ENCODE results near the gene RIC1.
"Not testable (repeated sequence)": the region's sequence is repeated elsewhere in the genome, so short reads cannot be mapped to it uniquely, and the experiment has no call there.

RIC1 gene

DNA sequence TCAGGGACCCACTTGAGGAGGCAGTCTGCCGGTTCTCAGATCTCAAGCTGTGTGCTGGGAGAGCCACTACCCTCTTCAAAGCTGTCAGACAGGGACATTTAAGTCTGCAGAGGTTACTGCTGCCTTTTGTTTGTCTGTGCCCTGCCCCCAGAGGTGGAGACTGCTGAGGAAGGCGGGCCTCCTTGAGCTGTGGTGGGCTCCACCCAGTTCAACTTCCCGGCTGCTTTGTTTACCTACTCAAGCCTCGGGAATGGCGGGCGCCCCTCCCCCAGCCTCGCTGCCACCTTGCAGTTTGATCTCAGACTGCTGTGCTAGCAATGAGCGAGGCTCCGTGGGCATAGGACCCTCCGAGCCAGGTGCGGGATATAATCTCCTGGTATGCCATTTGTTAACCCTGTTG is 54.7 kb downstream of the RIC1 start:
- not testable (repeated sequence) for DNase-seq

- no peak for DNase-seq
Measured at GRCh38 chr9:5684101-5684500, 55.2 kb downstream of the RIC1 start.

DNA sequence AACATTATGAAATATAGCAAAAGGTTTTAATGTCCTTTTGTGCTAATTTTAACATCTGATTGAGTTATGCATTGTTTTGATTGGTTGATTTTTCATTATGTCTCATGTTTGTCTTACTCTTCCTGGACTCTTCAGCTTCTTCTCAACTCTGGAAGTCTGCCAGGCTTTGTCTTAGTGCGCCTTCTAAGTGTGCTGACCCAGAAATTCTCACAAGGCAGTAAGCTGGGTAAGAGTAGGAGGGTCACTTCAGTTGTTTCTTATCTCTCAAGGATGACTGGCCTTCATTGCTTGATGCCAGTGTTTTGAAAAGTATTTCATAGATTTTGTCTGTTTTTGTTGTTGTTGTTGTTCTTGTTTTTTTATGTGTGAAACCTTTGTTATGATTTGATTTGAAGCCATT is 59.2 kb downstream of the RIC1 start:
- peak; percentile 63 for DNase-seq

- DNase-seq, result no peak
Measured at GRCh38 chr9:5690278-5690677, 61.4 kb downstream of the RIC1 start.

DNA sequence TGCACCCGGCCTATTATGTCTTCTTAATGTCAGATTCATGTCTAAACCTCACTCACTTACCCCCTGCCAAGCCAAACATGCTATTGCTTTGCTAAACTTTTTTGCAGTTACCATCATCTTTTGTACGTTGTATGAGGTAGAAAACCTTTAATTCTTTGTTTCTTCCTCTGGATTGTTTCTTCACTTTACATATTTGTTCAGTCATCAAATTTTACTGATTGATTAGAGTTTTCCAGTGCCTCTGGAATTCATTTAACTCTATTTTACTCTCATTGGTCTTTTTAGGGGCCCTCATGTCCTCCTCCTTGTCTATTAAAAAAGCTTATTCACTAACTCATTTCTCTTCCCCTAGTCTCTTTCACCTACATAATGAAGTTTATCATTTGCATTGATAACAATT is 67.0 kb downstream of the RIC1 start:
- DNase-seq, result no peak

GRCh38 chr9:5696884-5697283 is 68.0 kb downstream of the RIC1 start:
- no peak for DNase-seq

DNA sequence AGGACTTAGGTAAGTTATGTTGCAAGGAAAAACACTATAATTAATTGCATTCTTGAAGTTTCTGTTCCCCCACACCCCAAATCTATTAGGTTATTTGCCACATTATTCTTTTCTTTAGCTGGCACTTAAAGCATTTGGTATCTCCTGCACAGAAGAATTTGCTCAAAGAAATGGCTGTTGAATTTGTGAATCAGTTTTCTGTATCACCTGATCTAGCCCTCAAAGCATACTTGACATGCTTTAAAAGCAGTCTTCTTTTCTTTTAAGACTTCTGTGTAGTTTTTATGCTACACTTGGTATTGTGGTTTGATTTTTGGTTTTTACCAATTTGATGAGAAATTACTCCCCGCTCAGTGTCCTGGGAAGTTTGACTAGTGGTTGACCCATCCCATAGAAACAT is 69.1 kb downstream of the RIC1 start:
- no peak for DNase-seq

- no peak for DNase-seq
Measured at GRCh38 chr9:5698810-5699556, 70.1 kb downstream of the RIC1 start.

- DNase-seq, result peak; percentile 38
Measured at GRCh38 chr9:5708414-5708813, 79.5 kb downstream of the RIC1 start.

- DNase-seq, result peak; percentile 52
Measured at GRCh38 chr9:5712651-5713390, 83.9 kb downstream of the RIC1 start.

DNA sequence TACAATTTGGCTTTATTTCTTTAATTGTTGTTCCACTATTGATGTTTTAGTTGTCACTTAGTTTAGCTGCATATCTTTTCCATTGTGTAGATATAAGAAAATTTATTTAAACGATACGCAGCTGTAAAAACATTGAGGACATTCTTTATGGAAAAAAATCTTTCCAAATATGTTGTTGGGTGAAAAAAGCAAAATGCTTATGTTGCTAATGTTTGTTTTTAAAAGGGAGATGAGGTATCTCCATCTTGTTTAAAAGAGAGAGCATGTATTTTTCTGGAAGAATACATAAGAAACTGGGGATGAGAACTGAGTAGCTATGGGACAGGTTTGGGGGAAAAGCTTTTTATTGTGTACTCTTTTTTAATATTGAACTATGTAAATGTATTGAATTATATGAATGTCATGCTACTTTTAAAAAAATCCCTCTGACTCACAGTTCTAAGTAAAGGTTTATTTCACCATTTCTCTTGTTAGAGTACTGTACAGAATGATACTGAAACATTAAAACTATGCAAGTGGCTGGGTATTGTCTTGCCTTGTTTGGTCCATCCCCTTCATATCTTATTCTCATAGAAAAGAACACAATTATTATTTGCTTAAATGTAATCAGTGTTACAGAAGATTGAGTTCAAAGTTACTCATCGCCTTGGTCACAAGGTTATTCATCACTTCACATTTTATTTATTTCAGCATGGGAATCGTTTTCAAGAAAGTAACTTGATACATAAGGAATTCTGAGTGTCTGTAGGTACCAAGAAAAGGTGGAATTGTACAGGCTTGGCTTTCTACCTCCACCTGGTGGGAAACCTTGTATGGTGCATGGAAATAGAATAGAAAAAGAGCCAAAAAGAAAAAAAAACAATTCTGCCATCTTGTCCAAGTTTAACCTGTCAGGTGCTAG is 85.8 kb downstream of the RIC1 start:
- peak; percentile 44 for DNase-seq

- DNase-seq, result no peak
Measured at GRCh38 chr9:5715548-5716127, 86.7 kb downstream of the RIC1 start.

DNA sequence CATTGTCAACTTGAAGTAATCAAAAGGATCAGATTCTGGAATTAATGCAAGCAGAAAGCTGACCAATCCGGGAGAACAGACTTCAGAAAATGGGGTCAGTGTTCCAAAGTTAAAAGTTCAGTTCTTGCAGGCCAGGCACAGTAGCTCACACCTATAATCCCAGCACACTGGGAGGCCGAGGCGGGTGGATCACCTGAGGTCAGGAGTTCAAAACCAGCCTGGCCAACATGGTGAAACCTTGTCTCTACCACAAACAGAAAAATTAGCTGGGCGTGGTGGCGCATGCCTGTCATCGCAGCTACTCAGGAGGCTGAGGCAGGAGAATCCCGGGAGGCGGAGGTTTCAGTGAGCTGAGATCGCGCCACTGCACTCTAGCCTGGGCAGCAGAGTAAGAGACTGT is 88.5 kb downstream of the RIC1 start:
- DNase-seq, result not testable (repeated sequence)

DNA sequence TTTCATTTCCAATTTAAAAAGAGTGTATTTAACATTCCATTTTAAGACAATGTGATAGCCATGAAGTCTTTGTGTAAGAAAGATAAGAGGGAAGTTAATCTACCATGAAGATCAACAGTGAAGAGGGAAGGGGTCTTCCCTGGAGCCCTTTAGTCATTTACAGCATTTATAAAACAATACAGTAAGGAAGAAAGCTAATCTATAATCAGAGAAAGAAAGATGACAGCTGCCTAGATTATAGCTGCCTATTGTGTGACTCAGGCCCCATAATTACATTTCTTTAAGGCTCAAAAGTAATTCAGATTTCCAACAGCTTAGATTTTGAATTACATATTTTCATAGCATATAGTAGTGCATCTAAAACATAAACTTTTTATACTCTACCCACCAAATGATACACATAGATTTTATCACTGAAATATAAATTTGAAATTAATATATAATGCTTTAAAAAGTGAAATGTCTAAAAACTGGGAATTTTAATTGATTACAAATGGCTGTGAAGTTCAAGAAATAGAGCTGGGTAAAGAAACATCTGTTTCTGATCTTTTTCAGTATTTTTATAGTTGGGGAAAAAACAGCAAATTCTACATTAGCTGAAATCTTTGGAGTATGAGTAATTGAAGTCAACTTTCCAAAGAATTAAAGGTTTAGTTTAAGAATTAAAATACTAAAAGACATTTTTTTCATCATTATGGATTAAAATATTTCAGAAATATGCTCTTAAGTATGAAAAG is 89.6 kb downstream of the RIC1 start:
- DNase-seq, result no peak

DNA sequence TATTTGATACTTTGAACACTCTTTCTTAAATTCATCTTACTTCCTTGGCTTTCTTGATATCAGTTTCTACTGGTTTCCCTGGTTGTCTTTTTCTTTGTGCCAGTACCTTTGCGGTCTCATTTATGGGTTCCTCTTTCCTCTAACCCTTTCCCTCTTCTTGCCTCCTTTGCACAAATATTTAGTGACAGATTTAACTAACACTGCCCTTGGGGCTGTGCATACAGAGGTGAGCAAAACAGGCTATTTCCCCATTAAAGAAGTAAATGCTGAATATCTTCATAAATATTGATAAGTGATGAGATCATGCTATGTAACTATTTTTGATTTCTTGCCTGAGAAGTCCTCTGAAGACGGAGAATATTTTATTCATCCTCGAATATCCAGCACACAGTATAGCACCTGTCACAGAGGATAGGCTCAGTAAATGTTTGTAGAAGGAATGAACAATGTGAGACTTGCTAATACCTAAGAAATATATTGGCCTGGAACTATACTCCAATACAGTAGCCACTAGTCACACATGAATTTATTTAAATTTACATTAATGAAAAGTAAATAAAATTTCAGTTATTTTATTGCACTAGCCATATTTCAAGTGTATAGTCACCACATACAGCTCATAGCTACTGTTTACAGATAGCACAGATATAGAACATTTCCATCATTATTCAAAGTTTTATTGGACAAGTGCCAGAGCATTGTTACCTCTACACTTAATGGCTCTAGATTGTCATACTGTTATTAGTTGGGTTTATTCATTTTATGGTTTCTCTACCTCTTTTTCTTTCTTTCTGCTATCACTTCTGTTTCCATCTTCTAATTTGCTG is 90.4 kb downstream of the RIC1 start:
- peak; percentile 9 for DNase-seq

DNA sequence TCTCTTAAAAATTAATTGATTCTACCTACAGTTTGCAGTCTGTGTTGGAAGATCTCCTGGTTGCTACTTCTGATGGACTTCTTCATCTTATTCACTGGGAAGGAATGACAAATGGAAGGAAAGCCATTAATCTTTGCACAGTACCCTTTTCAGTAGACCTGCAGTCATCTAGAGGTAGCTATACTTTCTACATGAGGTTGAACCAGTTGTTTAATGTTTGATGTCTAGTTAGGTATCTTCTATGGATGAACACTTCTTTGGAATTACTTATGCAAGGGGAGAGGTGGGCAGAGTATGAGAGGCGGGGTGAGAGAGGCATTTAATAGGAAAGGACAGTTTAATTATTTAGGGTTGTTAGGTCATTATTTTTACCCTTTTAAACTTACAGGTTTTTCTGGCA is 91.2 kb downstream of the RIC1 start:
- DNase-seq, result no peak

DNA sequence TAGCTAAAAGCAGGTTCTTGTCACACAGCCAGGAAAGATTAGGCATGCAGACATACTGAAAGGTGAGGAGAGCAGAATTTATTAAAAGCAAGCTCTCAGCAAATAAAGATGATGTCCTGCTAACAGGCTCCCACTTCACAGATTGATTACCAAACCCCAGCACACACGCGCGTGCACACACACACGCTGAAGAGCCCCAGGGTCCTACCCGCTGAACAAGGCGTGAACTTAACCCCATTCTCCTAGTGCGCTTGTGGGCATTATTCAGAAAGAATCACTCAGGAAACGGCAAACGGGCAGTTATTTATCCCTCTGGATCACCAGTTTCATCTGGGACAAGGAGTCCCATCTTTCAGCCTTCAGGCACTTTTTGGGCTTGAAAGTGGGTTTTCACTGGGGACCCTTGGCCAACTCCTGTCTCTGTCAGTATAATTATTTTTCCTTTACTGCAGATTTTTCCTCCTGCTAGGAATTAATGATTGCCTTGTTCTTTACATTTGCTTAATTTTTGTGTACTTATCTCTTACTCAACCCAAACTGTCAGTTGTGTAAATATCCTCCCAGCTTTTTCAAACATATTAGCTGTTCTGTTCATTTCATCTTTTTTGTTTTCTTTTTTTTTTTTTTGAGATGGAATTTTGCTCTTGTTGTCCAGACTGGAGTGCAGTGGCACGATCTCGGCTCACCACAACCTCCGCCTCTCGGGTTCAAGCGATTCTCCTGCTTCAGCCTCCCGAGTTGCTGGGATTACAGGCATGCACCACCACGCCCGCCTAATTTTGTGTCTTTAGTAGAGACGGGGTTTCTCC is 92.6 kb downstream of the RIC1 start:
- no peak for DNase-seq

DNA sequence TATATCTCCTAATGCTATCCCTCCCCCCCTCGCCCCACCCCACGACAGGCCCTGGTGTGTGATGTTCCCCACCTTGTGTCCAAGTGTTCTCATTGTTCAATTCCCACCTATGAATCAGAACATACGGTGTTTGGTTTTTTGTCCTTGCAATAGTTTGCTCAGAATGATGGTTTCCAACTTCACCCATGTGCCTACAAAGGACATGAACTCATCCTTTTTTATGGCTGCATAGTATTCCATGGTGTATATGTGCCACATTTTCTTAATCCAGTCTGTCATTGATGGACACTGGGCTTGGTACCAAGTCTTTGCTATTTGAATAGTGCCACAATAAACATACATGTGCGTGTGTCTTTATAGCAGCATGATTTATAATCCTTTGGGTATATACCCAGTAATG is 93.8 kb downstream of the RIC1 start:
- not testable (repeated sequence) for DNase-seq

- no peak for DNase-seq
Measured at GRCh38 chr9:5735072-5735471, 106.2 kb downstream of the RIC1 start.

DNA sequence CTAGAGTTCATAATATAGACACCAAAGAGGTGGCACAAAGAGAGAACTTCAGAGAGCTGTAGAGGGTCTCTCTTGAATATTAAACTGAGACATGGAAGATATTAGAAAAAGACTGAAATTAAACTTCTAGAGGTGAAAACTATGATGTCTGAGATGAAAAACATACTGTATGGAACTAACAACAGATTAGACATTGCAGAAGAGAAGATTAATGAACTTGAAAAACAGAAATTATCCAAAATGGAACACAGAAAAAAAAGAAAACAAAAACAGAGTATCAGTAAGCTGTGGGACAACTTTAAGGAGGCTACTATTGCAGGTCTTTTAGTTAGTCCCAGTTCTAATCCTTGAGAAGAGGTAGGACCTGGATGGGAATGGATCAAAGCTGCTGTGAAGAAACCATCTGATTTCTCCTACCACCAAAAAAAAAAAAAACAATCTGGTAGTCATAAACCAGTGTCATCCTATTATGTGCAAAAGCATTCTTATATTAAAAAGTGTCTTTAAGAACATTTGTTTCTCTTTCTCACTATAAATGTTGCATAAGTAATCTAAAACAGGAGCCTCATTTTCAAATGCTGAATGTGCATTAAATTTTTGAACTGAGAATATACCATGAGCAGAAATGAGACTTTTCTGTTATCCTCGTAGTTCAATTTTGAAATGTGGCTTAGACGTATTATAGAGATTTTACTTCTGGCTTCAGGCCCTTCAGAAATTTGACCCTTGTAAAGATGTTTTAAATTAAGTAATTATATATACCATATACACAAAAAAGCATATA is 107.8 kb downstream of the RIC1 start:
- no peak for DNase-seq
